Measurements from ENCODE around the gene FAP. TPM values are rescaled to one million over a fixed set of nuclear protein-coding genes. Genes with fewer than 3 reads are reported as not detected.

FAP gene
- total and polyA plus RNA-seq, 2 donors (not counting 1 experiment from before 2014, with no cell fraction given) = not detected

GRCh38 chr2:162253435-162253834 lies 10.2 kb upstream of the FAP start:
- ChIA-PET POLR2A (no interaction called here), CTCF (interaction anchor here (1.4 to 1.6 kb wide), 2 partner anchors 32 to 45 kb away, joined by 4 read pairs; no protein-coding TSS in a partner anchor)
- DNase-seq (no peak), ATAC-seq (ENCODE audit: low read depth) (no peak)
- H2AFZ ChIP-seq (ENCODE audit: insufficient read depth, low read depth, low read length, poor library complexity, severe bottlenecking) = no peak overlapping the region
- no peak overlapping the region for H3K4me3 Mint-ChIP-seq
- H3K9me3 Mint-ChIP-seq (ENCODE audit: insufficient read depth) = no peaks in the 10 kb centered on the region
- no peaks in the 10 kb centered on the region for H3K4me1 Mint-ChIP-seq
- H3K27ac ChIP-seq (ENCODE audit: low read length in 2 of 2) = no peak overlapping the region
- H3K9ac ChIP-seq (ENCODE audit: low read length) = no peak overlapping the region
- no peaks in the 10 kb centered on the region for H3K36me3 ChIP-seq (replicated peaks in 1 of 2; ENCODE audit: control extremely low read depth in 1 of 2, control insufficient read depth in 1 of 2, extremely low read depth in 1 of 2, insufficient read depth in 2 of 2, low read length in 1 of 2)
- no peaks in the 10 kb centered on the region for H3K27me3 ChIP-seq (replicated peaks in 1 of 4; ENCODE audit: control extremely low read depth in 1 of 4, control insufficient read depth in 3 of 4, insufficient read depth in 4 of 4, low read length in 3 of 4)
- H3K9me3 ChIP-seq (ENCODE audit: control extremely low read depth in 1 of 3, control insufficient read depth in 2 of 3, insufficient read depth in 1 of 3, low read length in 2 of 3) = peaks cover 0 to 5% (median 1%) of the 10 kb centered on the region in 3 donors
- intact Hi-C loops (cut with micrococcal nuclease) = no loop called here
- no peaks in the 10 kb centered on the region for H3K4me1 ChIP-seq (ENCODE audit: control insufficient read depth in 2 of 2, insufficient read depth in 2 of 2, low read length in 2 of 2)
- no peak overlapping the region for H3K27ac Mint-ChIP-seq
- no peaks in the 10 kb centered on the region for H4K20me1 ChIP-seq (ENCODE audit: control insufficient read depth, insufficient read depth, low read length, poor library complexity, severe bottlenecking)
- H3K4me2 ChIP-seq (replicated peaks; ENCODE audit: low read depth, low read length, poor library complexity, severe bottlenecking) = no peak overlapping the region
- no peaks in the 10 kb centered on the region for H3K27me3 Mint-ChIP-seq
- H3K79me2 ChIP-seq (ENCODE audit: control insufficient read depth, insufficient read depth, low read length) = no peaks in the 10 kb centered on the region
- no CpG with 5 or more reads among the region's 3 CpGs for WGBS (ENCODE audit: insufficient coverage)
- no peak for TF ChIP-seq EZH2 (IDR thresholded peaks at IDR 0.05; ENCODE audit: borderline replicate concordance, insufficient read depth, low read depth, low read length, poor library complexity, severe bottlenecking)
- TF ChIP-seq CTCF (IDR thresholded peaks at IDR 0.05) = no peak
- H3K4me3 ChIP-seq (ENCODE audit: control extremely low read depth in 1 of 5, extremely low read depth in 1 of 5, insufficient read depth in 1 of 5, low read depth in 2 of 5, low read length in 4 of 5) = no peak overlapping the region

GRCh38 chr2:162252153-162252552 lies 8.9 kb upstream of the FAP start:
- ChIA-PET POLR2A (no interaction called here), CTCF (interaction anchor here (1.4 kb wide), 1 partner anchor 46 kb away, joined by 4 read pairs; no protein-coding TSS in a partner anchor)
- Histone ChIP-seq H4K20me1 (ENCODE audit: control insufficient read depth, insufficient read depth, low read length, poor library complexity, severe bottlenecking) (no peaks in the 10 kb centered on the region), H3K9me3 (ENCODE audit: control extremely low read depth in 1 of 3, control insufficient read depth in 2 of 3, insufficient read depth in 1 of 3, low read length in 2 of 3) (peaks cover 0 to 5% (median 1%) of the 10 kb centered on the region in 3 donors), H3K27ac (ENCODE audit: low read length in 2 of 2) (no peak overlapping the region), H2AFZ (ENCODE audit: insufficient read depth, low read depth, low read length, poor library complexity, severe bottlenecking) (no peak overlapping the region), H3K4me3 (ENCODE audit: control extremely low read depth in 1 of 5, extremely low read depth in 1 of 5, insufficient read depth in 1 of 5, low read depth in 2 of 5, low read length in 4 of 5) (no peak overlapping the region), H3K27me3 (replicated peaks in 1 of 4; ENCODE audit: control extremely low read depth in 1 of 4, control insufficient read depth in 3 of 4, insufficient read depth in 4 of 4, low read length in 3 of 4) (no peaks in the 10 kb centered on the region), H3K9ac (ENCODE audit: low read length) (no peak overlapping the region), H3K36me3 (replicated peaks in 1 of 2; ENCODE audit: control extremely low read depth in 1 of 2, control insufficient read depth in 1 of 2, extremely low read depth in 1 of 2, insufficient read depth in 2 of 2, low read length in 1 of 2) (no peaks in the 10 kb centered on the region), H3K4me2 (replicated peaks; ENCODE audit: low read depth, low read length, poor library complexity, severe bottlenecking) (no peak overlapping the region), H3K4me1 (ENCODE audit: control insufficient read depth in 2 of 2, insufficient read depth in 2 of 2, low read length in 2 of 2) (no peaks in the 10 kb centered on the region), H3K79me2 (ENCODE audit: control insufficient read depth, insufficient read depth, low read length) (no peaks in the 10 kb centered on the region)
- no CpG with 5 or more reads among the region's 2 CpGs for WGBS (ENCODE audit: insufficient coverage)
- Mint-ChIP-seq H3K27me3 (peaks cover 9% of the 10 kb centered on the region), H3K9me3 (ENCODE audit: insufficient read depth) (no peaks in the 10 kb centered on the region), H3K4me3 (no peak overlapping the region), H3K4me1 (no peaks in the 10 kb centered on the region), H3K27ac (no peak overlapping the region)
- TF ChIP-seq EZH2 (IDR thresholded peaks at IDR 0.05; ENCODE audit: borderline replicate concordance, insufficient read depth, low read depth, low read length, poor library complexity, severe bottlenecking) (no peak), CTCF (IDR thresholded peaks at IDR 0.05) (no peak)
- DNase-seq = no peak
- no peak for ATAC-seq (ENCODE audit: low read depth)
- intact Hi-C loops (cut with micrococcal nuclease) = no loop called here
